Lower leg skin (tissue), 3 donors: ENCODE data around the gene KCNT1.

ENCODE experiments used
- POLR2A ChIP-seq, 2 donors: fragments of 450-650 bp; IDR thresholded peaks; one replicate each; pipeline ENCODE4 v1.6.1; 2016 to 2017; ENCODE audit warnings: antibody characterized with exemption in 2 of 2, mild to moderate bottlenecking in 1 of 2, moderate library complexity in 1 of 2
- TF ChIP-seq, protein P1 (sequence below), 3 donors: fragments of 450-650 bp; IDR thresholded peaks; one replicate each; pipeline ENCODE4 v1.5.1; 2016; ENCODE audit warnings: antibody characterized with exemption in 3 of 3, mild to moderate bottlenecking in 3 of 3, moderate library complexity in 2 of 3

DNA sequence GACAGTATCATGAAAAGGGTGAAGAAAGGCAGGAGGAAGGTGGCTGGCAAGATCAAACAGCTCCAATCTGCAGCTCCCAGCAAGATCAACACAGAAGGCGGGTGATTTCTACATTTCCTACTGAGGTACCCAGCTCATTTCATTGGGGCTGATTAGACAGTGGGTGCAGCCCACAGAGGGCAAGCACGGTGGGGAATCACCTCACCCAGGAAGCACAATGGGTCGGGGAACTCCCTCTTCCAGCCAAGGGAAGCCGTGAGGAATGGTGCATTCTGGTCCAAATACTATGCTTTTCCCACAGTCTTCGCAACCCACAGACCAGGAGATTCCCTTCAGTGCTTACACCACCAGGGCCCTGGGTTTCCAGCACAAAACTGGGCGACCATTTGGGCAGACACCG is 138.6 kb downstream of the KCNT1 start:
- TF ChIP-seq, protein P1, sequence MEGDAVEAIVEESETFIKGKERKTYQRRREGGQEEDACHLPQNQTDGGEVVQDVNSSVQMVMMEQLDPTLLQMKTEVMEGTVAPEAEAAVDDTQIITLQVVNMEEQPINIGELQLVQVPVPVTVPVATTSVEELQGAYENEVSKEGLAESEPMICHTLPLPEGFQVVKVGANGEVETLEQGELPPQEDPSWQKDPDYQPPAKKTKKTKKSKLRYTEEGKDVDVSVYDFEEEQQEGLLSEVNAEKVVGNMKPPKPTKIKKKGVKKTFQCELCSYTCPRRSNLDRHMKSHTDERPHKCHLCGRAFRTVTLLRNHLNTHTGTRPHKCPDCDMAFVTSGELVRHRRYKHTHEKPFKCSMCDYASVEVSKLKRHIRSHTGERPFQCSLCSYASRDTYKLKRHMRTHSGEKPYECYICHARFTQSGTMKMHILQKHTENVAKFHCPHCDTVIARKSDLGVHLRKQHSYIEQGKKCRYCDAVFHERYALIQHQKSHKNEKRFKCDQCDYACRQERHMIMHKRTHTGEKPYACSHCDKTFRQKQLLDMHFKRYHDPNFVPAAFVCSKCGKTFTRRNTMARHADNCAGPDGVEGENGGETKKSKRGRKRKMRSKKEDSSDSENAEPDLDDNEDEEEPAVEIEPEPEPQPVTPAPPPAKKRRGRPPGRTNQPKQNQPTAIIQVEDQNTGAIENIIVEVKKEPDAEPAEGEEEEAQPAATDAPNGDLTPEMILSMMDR (IDR thresholded peaks at IDR 0.05), result no peak
- no peak for TF ChIP-seq POLR2A (IDR thresholded peaks at IDR 0.05)
